Endodermal cell (in vitro differentiated cells): ENCODE measurements around the gene AKAP6. TPM values are rescaled to one million over a fixed set of nuclear protein-coding genes. Genes with fewer than 3 reads are reported as not detected.

Experiments used
- DNase-seq: peaks from one replicate; pipeline ENCODE4 v3.0.0-alpha.2; 2017
- H3K27ac ChIP-seq: 2 replicates; pipeline ENCODE4 v1.5.1; 2013; ENCODE audit warnings: mild to moderate bottlenecking, low read depth, low read length, moderate library complexity
- H3K27me3 ChIP-seq: 2 replicates; pipeline ENCODE4 v1.6.1; 2013; ENCODE audit warnings: mild to moderate bottlenecking, low read length, moderate library complexity; ENCODE audit not compliant: insufficient read depth, control insufficient read depth, poor library complexity, severe bottlenecking
- H3K36me3 ChIP-seq: 2 replicates; pipeline ENCODE4 v1.7.0; 2013; ENCODE audit warnings: mild to moderate bottlenecking, low read length, moderate library complexity; ENCODE audit not compliant: control insufficient read depth, insufficient read depth
- H3K4me1 ChIP-seq: one replicate; pipeline ENCODE4 v1.7.0; 2013; ENCODE audit warnings: low read length; ENCODE audit not compliant: control insufficient read depth, insufficient read depth
- H3K4me3 ChIP-seq: 2 replicates; pipeline ENCODE4 v1.5.1; 2013; ENCODE audit warnings: mild to moderate bottlenecking, low read length, moderate library complexity
- H3K9ac ChIP-seq: 2 replicates; pipeline ENCODE4 v1.6.1; 2013; ENCODE audit warnings: mild to moderate bottlenecking, low read length, moderate library complexity; ENCODE audit not compliant: poor library complexity, severe bottlenecking; ENCODE audit errors: extremely low read depth
- H3K9me3 ChIP-seq: 2 replicates; pipeline ENCODE4 v1.6.1; 2013; ENCODE audit warnings: mild to moderate bottlenecking, low read length, moderate library complexity; ENCODE audit not compliant: control insufficient read depth
- H3K27ac Mint-ChIP-seq: 2 replicates; pipeline ENCODE4 v1.8.0; 2020; ENCODE audit warnings: mixed read lengths
- H3K27me3 Mint-ChIP-seq: 2 replicates; pipeline ENCODE4 v1.8.0; 2021; ENCODE audit warnings: mild to moderate bottlenecking, mixed read lengths; ENCODE audit not compliant: insufficient read depth
- H3K36me3 Mint-ChIP-seq: 2 replicates; pipeline ENCODE4 v1.8.0; 2020; ENCODE audit warnings: low read depth, mixed read lengths
- H3K4me1 Mint-ChIP-seq: 2 replicates; pipeline ENCODE4 v1.8.0; 2020; ENCODE audit warnings: mixed read lengths
- H3K4me3 Mint-ChIP-seq: 2 replicates; pipeline ENCODE4 v1.8.0; 2020; ENCODE audit warnings: mild to moderate bottlenecking, moderate library complexity, mixed read lengths
- H3K9me3 Mint-ChIP-seq: 2 replicates; pipeline ENCODE4 v1.8.0; 2020; ENCODE audit warnings: mild to moderate bottlenecking, mixed read lengths
- WGBS, 2 experiments: methylation state at CpG; one replicate each; pipeline versions ENCODE4 v1.1.5 to v1.1.7; 2013; ENCODE audit warnings: missing lambda C conversion rate in 2 of 2, mixed read lengths in 1 of 2; ENCODE audit not compliant: insufficient coverage in 1 of 2, insufficient read length in 1 of 2; 5-methylcytosine and 5-hydroxymethylcytosine counted together
- total RNA-seq, 2 donors: library from RNA; stranded (reverse); fragmentation: NEBNext Ultra II Directional in 1 of 2; extraction: Animal tissue kit (Norgen Biotek cat#: 25700) in 1 of 2; gene quantifications; 2 replicates in 1 of 2; 3 replicates in 1 of 2; pipeline ENCODE4 v1.2.1, GENCODE V29; 2021
- TF ChIP-seq, protein P1 (sequence below): fragments of 200-600 bp; sonication (generic); conservative IDR thresholded peaks from 2 replicates; pipeline ENCODE4 v1.5.0; 2021; ENCODE audit warnings: antibody characterized with exemption, mild to moderate bottlenecking

The AKAP6 gene
- total RNA-seq, 2 donors from 2014 or later = 4.3 to 5.0 TPM

DNA sequence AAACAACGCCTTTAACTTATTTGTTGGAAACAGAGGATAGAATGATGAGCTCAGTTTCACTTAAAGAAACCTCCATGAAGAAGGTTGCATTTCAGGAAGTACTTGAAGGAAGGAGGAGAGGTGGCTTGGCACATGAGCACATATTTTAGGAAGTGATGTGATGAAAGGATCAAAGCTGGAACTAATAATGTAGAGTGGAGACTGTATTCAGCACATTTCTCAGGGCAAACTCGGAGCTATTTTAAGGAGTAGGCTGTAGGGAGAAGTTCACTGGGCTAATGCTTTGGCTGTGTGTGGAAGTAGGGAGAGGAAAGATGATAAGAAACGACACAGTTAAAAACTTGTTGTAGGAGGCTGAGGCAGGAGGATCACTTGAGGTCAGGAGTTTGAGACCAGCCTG is 272.8 kb downstream of the AKAP6 start:
- Histone ChIP-seq H3K4me1 (no peaks in the 10 kb centered on the region), H3K27ac (no peak overlapping the region), H3K36me3 (no peaks in the 10 kb centered on the region), H3K9me3 (no peaks in the 10 kb centered on the region), H3K9ac (no peak overlapping the region), H3K27me3 (no peaks in the 10 kb centered on the region), H3K4me3 (no peak overlapping the region)
- Mint-ChIP-seq H3K4me1 (no peaks in the 10 kb centered on the region), H3K36me3 (no peaks in the 10 kb centered on the region), H3K27ac (no peak overlapping the region), H3K27me3 (no peaks in the 10 kb centered on the region), H3K9me3 (no peaks in the 10 kb centered on the region), H3K4me3 (no peak overlapping the region)
- 90 to 92% methylated on average over 2 to 3 of the region's 3 CpGs for WGBS, 2 experiments
- no peak for DNase-seq
- TF ChIP-seq, protein P1, sequence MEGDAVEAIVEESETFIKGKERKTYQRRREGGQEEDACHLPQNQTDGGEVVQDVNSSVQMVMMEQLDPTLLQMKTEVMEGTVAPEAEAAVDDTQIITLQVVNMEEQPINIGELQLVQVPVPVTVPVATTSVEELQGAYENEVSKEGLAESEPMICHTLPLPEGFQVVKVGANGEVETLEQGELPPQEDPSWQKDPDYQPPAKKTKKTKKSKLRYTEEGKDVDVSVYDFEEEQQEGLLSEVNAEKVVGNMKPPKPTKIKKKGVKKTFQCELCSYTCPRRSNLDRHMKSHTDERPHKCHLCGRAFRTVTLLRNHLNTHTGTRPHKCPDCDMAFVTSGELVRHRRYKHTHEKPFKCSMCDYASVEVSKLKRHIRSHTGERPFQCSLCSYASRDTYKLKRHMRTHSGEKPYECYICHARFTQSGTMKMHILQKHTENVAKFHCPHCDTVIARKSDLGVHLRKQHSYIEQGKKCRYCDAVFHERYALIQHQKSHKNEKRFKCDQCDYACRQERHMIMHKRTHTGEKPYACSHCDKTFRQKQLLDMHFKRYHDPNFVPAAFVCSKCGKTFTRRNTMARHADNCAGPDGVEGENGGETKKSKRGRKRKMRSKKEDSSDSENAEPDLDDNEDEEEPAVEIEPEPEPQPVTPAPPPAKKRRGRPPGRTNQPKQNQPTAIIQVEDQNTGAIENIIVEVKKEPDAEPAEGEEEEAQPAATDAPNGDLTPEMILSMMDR = no peak

DNA sequence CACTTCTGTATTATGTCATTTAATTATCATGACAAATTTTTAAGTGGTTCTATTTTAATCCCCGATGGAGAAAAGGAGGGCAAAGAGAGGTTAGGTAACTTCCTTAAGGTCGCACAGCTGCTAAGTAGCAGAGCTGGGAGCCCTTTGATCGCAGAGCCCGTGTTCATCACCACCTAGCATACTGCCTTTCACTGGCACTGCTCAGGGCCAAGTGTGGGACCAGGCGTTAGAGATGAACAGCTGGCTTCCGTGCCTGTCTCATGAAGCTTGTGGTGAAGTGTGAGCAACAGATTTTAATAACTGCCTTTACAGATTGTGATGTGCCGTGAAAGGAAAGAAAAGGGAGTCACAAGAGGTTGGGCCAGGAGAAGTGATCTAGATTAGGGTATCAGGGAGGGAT is 273.6 kb downstream of the AKAP6 start:
- H3K4me3 Mint-ChIP-seq = no peak overlapping the region
- H3K4me3 ChIP-seq = no peak overlapping the region
- H3K36me3 Mint-ChIP-seq = no peaks in the 10 kb centered on the region
- H3K4me1 ChIP-seq = no peaks in the 10 kb centered on the region
- H3K9me3 ChIP-seq = no peaks in the 10 kb centered on the region
- H3K4me1 Mint-ChIP-seq = no peaks in the 10 kb centered on the region
- no peak overlapping the region for H3K27ac Mint-ChIP-seq
- TF ChIP-seq, protein P1 = no peak
- H3K36me3 ChIP-seq = no peaks in the 10 kb centered on the region
- no peak for DNase-seq
- no peaks in the 10 kb centered on the region for H3K9me3 Mint-ChIP-seq
- WGBS, 2 experiments = 94 to 96% methylated on average over 6 to 7 of the region's 7 CpGs
- no peaks in the 10 kb centered on the region for H3K27me3 Mint-ChIP-seq
- no peaks in the 10 kb centered on the region for H3K27me3 ChIP-seq
- no peak overlapping the region for H3K27ac ChIP-seq
- no peak overlapping the region for H3K9ac ChIP-seq

DNA sequence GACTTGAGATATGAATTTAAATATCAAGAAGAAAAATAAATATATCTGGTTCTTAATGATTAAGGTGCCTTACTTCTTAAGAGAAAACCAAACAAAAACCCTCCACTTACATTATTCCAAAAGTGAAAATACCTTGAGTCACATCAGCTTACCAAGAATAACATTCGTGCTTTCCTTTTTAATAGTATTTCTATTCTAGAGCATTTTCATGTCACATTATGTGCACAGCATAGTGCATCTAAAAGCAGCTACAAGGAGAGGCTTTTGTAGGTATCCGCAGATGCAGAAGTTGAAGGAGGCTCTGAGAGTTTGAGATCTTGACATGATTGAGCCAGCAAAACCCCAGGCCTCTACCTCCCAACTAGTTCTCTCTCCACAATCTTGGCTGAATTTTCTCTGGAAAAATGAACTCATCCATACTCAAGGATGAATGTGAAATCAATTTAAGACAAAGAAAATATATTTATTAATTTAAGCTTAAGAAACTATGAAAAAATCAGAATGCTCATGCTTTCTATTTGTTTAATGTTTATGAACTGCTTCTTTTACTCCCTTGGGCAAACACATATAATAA is 275.0 kb downstream of the AKAP6 start:
- 86% methylated on average over 2 of the region's 2 CpGs; no CpG with 5 or more reads in 1 of the 2 experiments for WGBS, 2 experiments
- no peak for DNase-seq
- no peaks in the 10 kb centered on the region for H3K27me3 ChIP-seq
- TF ChIP-seq, protein P1 = no peak
- no peaks in the 10 kb centered on the region for H3K4me1 Mint-ChIP-seq
- no peaks in the 10 kb centered on the region for H3K36me3 Mint-ChIP-seq
- no peak overlapping the region for H3K4me3 ChIP-seq
- no peaks in the 10 kb centered on the region for H3K27me3 Mint-ChIP-seq
- H3K27ac Mint-ChIP-seq = no peak overlapping the region
- no peaks in the 10 kb centered on the region for H3K9me3 ChIP-seq
- H3K36me3 ChIP-seq = no peaks in the 10 kb centered on the region
- peaks cover 2% of the 10 kb centered on the region for H3K4me1 ChIP-seq
- H3K9me3 Mint-ChIP-seq = no peaks in the 10 kb centered on the region
- no peak overlapping the region for H3K27ac ChIP-seq
- H3K4me3 Mint-ChIP-seq = no peak overlapping the region
- H3K9ac ChIP-seq = no peak overlapping the region
